ENCODE results near the gene GALNT18. TPM values are rescaled to one million over a fixed set of nuclear protein-coding genes. Genes with fewer than 3 reads are reported as not detected.
A peak's percentile ranks its signal among the peaks of the same experiment; 100 is the strongest.

GALNT18 gene
- total and polyA plus RNA-seq, 4 donors = 17.7 to 109 (median 63.7) TPM

GRCh38 chr11:11584530-11584810, 37.3 kb downstream of the GALNT18 start:
- H3K27me3 ChIP-seq (ENCODE audit: control insufficient read depth in 3 of 3, insufficient read depth in 3 of 3, low read length in 2 of 3) = no peaks in the 10 kb centered on the region
- H3K9ac ChIP-seq (ENCODE audit: insufficient read depth in 1 of 2, low read length in 2 of 2) = no peak overlapping the region
- DNase-seq = peak in 1 of 3 donors; percentile 65
- H3K27ac ChIP-seq (ENCODE audit: low read depth in 1 of 2, low read length in 1 of 2) = peak overlapping the region in 1 of 2 donors; percentile 5
- peak; percentile 64 for ATAC-seq (ENCODE audit: insufficient read depth, low FRiP score)
- no peaks in the 10 kb centered on the region for H3K36me3 ChIP-seq (ENCODE audit: control insufficient read depth in 4 of 4, insufficient read depth in 4 of 4, low read length in 4 of 4)
- peaks cover 0 to 30% (median 20%) of the 10 kb centered on the region in 5 donors for H3K4me1 ChIP-seq (ENCODE audit: control insufficient read depth in 5 of 5, insufficient read depth in 5 of 5, low read length in 5 of 5)
- no peaks in the 10 kb centered on the region for H3K9me3 ChIP-seq (ENCODE audit: control insufficient read depth in 4 of 4, insufficient read depth in 3 of 4, low read length in 3 of 4)
- 54 to 78% methylated on average over 5 of the region's 5 CpGs for whole genome bisulfite sequencing, 2 donors
- no peak overlapping the region for H3K4me3 ChIP-seq
- TF ChIP-seq CTCF (IDR thresholded peaks at IDR 0.05; ENCODE audit: control extremely low read depth, extremely low read depth) = no peak

GRCh38 chr11:11583801-11584529, 37.8 kb downstream of the GALNT18 start:
- H3K4me3 ChIP-seq = no peak overlapping the region
- TF ChIP-seq CTCF (IDR thresholded peaks at IDR 0.05; ENCODE audit: control extremely low read depth, extremely low read depth) = no peak
- H3K9ac ChIP-seq (ENCODE audit: insufficient read depth in 1 of 2, low read length in 2 of 2) = no peak overlapping the region
- ATAC-seq (ENCODE audit: insufficient read depth, low FRiP score) (no peak), DNase-seq (no peak)
- H3K27ac ChIP-seq (ENCODE audit: low read depth in 1 of 2, low read length in 1 of 2) = peak overlapping the region in 1 of 2 donors; percentile 5
- H3K9me3 ChIP-seq (ENCODE audit: control insufficient read depth in 4 of 4, insufficient read depth in 3 of 4, low read length in 3 of 4) = no peaks in the 10 kb centered on the region
- 62 to 70% methylated on average over 9 of the region's 9 CpGs for WGBS, 2 donors
- H3K4me1 ChIP-seq (ENCODE audit: control insufficient read depth in 5 of 5, insufficient read depth in 5 of 5, low read length in 5 of 5) = peaks cover 0 to 33% (median 17%) of the 10 kb centered on the region in 5 donors
- H3K36me3 ChIP-seq (ENCODE audit: control insufficient read depth in 4 of 4, insufficient read depth in 4 of 4, low read length in 4 of 4) = no peaks in the 10 kb centered on the region
- H3K27me3 ChIP-seq (ENCODE audit: control insufficient read depth in 3 of 3, insufficient read depth in 3 of 3, low read length in 2 of 3) = no peaks in the 10 kb centered on the region

- peak in 1 of 3 donors; percentile 41 for DNase-seq
- no peaks in the 10 kb centered on the region for H3K9me3 ChIP-seq (ENCODE audit: control insufficient read depth in 4 of 4, insufficient read depth in 3 of 4, low read length in 3 of 4)
- 71 to 79% methylated on average over 5 of the region's 5 CpGs for WGBS, 2 donors
- no peaks in the 10 kb centered on the region for H3K36me3 ChIP-seq (ENCODE audit: control insufficient read depth in 4 of 4, insufficient read depth in 4 of 4, low read length in 4 of 4)
- no peak for TF ChIP-seq CTCF (IDR thresholded peaks at IDR 0.05; ENCODE audit: control extremely low read depth, extremely low read depth)
- H3K9ac ChIP-seq (ENCODE audit: insufficient read depth in 1 of 2, low read length in 2 of 2) = no peak overlapping the region
- peak overlapping the region; percentile 26 to 44 for H3K27ac ChIP-seq (ENCODE audit: low read depth in 1 of 2, low read length in 1 of 2)
- no peak overlapping the region for H3K4me3 ChIP-seq
- peaks cover 3 to 36% (median 24%) of the 10 kb centered on the region in 5 donors for H3K4me1 ChIP-seq (ENCODE audit: control insufficient read depth in 5 of 5, insufficient read depth in 5 of 5, low read length in 5 of 5)
- H3K27me3 ChIP-seq (ENCODE audit: control insufficient read depth in 3 of 3, insufficient read depth in 3 of 3, low read length in 2 of 3) = no peaks in the 10 kb centered on the region
- ATAC-seq (ENCODE audit: insufficient read depth, low FRiP score) = no peak
Measured at GRCh38 chr11:11582011-11582701, 39.6 kb downstream of the GALNT18 start.
